Fibroblast of the conjunctiva (primary cell): ENCODE data around the gene PDE2A.

Experiments
- DNase-seq: peaks from one replicate; pipeline ENCODE4 v3.0.0-alpha.2; 2010; ENCODE audit warnings: low read depth

The PDE2A gene

GRCh38 chr11:72544589-72544988 is 129.6 kb downstream of the PDE2A start:
- no peak for DNase-seq

GRCh38 chr11:72543849-72544542 is 130.2 kb downstream of the PDE2A start:
- DNase-seq = no peak

GRCh38 chr11:72541257-72541974 is 132.8 kb downstream of the PDE2A start:
- DNase-seq = no peak

- no peak for DNase-seq
These were observed 137.2 kb downstream of the PDE2A start for GRCh38 chr11:72537051-72537450.

GRCh38 chr11:72535194-72535547 is 139.1 kb downstream of the PDE2A start:
- DNase-seq = no peak

- DNase-seq = no peak
These were observed 139.6 kb downstream of the PDE2A start for GRCh38 chr11:72534371-72535193.

GRCh38 chr11:72529068-72529467 is 145.2 kb downstream of the PDE2A start:
- DNase-seq = no peak

- DNase-seq = no peak
These were observed 146.1 kb downstream of the PDE2A start for GRCh38 chr11:72528121-72528520.
